Keratinocyte (primary cell): ENCODE data around the gene FBXO45. TPM values are rescaled to one million over a fixed set of nuclear protein-coding genes. Genes with fewer than 3 reads are reported as not detected.
"Not testable (repeated sequence)": the region's sequence is repeated elsewhere in the genome, so short reads cannot be mapped to it uniquely, and the experiment has no call there.

Experiments
- DNase-seq: peaks from one replicate; pipeline ENCODE4 v3.0.0-alpha.2; 2011; ENCODE audit warnings: low read depth, missing footprints, low spot score
- FAIRE-seq: peaks from 2 replicates; lab custom pipeline; 2011; peaks lifted over from hg19 to GRCh38; lab: Jason Lieb, UNC
- H2AFZ ChIP-seq: 2 replicates; pipeline ENCODE4 v1.6.0; 2012; ENCODE audit warnings: low read length, control low read depth, inconsistent platforms; ENCODE audit not compliant: control insufficient read depth
- H3K27ac ChIP-seq: 2 replicates; pipeline ENCODE4 v1.5.1; 2011; ENCODE audit warnings: low read length; ENCODE audit not compliant: control insufficient read depth, insufficient read depth
- H3K27me3 ChIP-seq: 3 replicates; pipeline ENCODE4 v1.6.0; 2011; ENCODE audit warnings: low read length; ENCODE audit not compliant: control insufficient read depth, insufficient read depth; ENCODE audit errors: extremely low read depth
- H3K36me3 ChIP-seq, 2 experiments: 2 replicates in 1 of 2; 3 replicates in 1 of 2; pipeline ENCODE4 v1.5.1; 2011; ENCODE audit warnings: low read length in 2 of 2, mild to moderate bottlenecking in 1 of 2; ENCODE audit not compliant: control insufficient read depth in 2 of 2, insufficient read depth in 2 of 2; ENCODE audit errors: extremely low read depth in 1 of 2
- H3K4me1 ChIP-seq: 3 replicates; pipeline ENCODE4 v1.5.1; 2011; ENCODE audit warnings: low read length; ENCODE audit not compliant: control insufficient read depth, insufficient read depth; ENCODE audit errors: extremely low read depth
- H3K4me2 ChIP-seq: 3 replicates; pipeline ENCODE4 v1.6.0; 2011; ENCODE audit warnings: low read depth, low read length; ENCODE audit not compliant: control insufficient read depth, insufficient read depth; ENCODE audit errors: extremely low read depth
- H3K4me3 ChIP-seq, 3 experiments: fragments of 200-600 bp in 1 of 3; sonication (generic) in 1 of 3; 2 replicates in 2 of 3; 3 replicates in 1 of 3; pipeline ENCODE4 v1.5.1; 2011 to 2016; ENCODE audit warnings: low read length in 3 of 3, mild to moderate bottlenecking in 3 of 3, control low read depth in 2 of 3, inconsistent platforms in 1 of 3, low read depth in 1 of 3, mixed read lengths in 1 of 3, mixed run types in 1 of 3, moderate library complexity in 1 of 3; ENCODE audit not compliant: control insufficient read depth in 2 of 3, insufficient read depth in 2 of 3; ENCODE audit errors: extremely low read depth in 1 of 3
- H3K79me2 ChIP-seq: 2 replicates; pipeline ENCODE4 v1.6.0; 2012; ENCODE audit warnings: low read length; ENCODE audit not compliant: control insufficient read depth, insufficient read depth
- H3K9ac ChIP-seq: 3 replicates; pipeline ENCODE4 v1.6.0; 2011; ENCODE audit warnings: low read length; ENCODE audit not compliant: control insufficient read depth, insufficient read depth; ENCODE audit errors: extremely low read depth
- H3K9me1 ChIP-seq: 3 replicates; pipeline ENCODE4 v1.6.0; 2011; ENCODE audit warnings: low read length; ENCODE audit not compliant: control insufficient read depth, insufficient read depth; ENCODE audit errors: extremely low read depth
- H3K9me3 ChIP-seq: 2 replicates; pipeline ENCODE4 v1.5.1; 2012; ENCODE audit warnings: low read depth, low read length; ENCODE audit not compliant: control insufficient read depth
- H4K20me1 ChIP-seq: 3 replicates; pipeline ENCODE4 v1.6.0; 2011; ENCODE audit warnings: low read length; ENCODE audit not compliant: control insufficient read depth, insufficient read depth; ENCODE audit errors: extremely low read depth
- EZH2 ChIP-seq: IDR thresholded peaks from one replicate; pipeline ENCODE4 v1.6.1; 2012; ENCODE audit warnings: inconsistent platforms, mild to moderate bottlenecking, low read length, moderate library complexity
- dilution Hi-C: fragments of 300-500 bp; cut with MboI; formaldehyde crosslinking; loops from one replicate; pipeline ENCODE4 v1.7.0; 2020; ENCODE audit warnings: low sequenced_read_pairs; ENCODE audit not compliant: extremely low pct_ligation_motif_present
- polyA plus RNA-seq, 5 experiments: library from polyadenylated mRNA; depleted of rRNA in 3 of 5; stranded (reverse) in 3 of 5; stranded (forward) in 1 of 5; unstranded in 1 of 5; fragments of >200 nt; gene quantifications; 1 replicate in 1 of 5; 2 replicates in 3 of 5; 3 replicates in 1 of 5; pipeline versions ENCODE4 v1.2.1 to v1.2.3, GENCODE V29; 2011 to 2012; ENCODE audit warnings: missing spikeins in 2 of 5, low read depth in 1 of 5, low replicate concordance in 1 of 5
- small RNA-seq, 3 experiments: library from RNA; depleted of rRNA; stranded (forward); fragments of <200 nt; gene quantifications; one replicate each; pipeline ENCODE3, GENCODE V24; 2012; ENCODE audit warnings: low read depth in 3 of 3, low replicate concordance in 1 of 3; ENCODE audit not compliant: insufficient read length in 3 of 3
- TF ChIP-seq, protein P1 (sequence below), 3 experiments: IDR thresholded peaks in 1 of 3; conservative IDR thresholded peaks in 1 of 3; optimal IDR thresholded peaks in 1 of 3; 2 replicates in 2 of 3; 3 replicates in 1 of 3; pipeline versions ENCODE3 to v1.5.1; 2011; ENCODE audit warnings: low read length in 3 of 3, mild to moderate bottlenecking in 3 of 3, moderate library complexity in 2 of 3, control low read depth in 1 of 3, inconsistent platforms in 1 of 3; ENCODE audit not compliant: insufficient read depth in 2 of 3; ENCODE audit errors: extremely low read depth in 1 of 3

Gene FBXO45
- polyA plus RNA-seq, 1 donor (not counting 4 experiments of a cell fraction or from before 2014, with no cell fraction given), result 17.9 TPM

- dilution Hi-C loops, result no loop called here
- peaks cover 11% of the 10 kb centered on the region for H3K4me1 ChIP-seq
- no peak overlapping the region for H2AFZ ChIP-seq
- no peaks in the 10 kb centered on the region for H3K36me3 ChIP-seq
- TF ChIP-seq, protein P1, sequence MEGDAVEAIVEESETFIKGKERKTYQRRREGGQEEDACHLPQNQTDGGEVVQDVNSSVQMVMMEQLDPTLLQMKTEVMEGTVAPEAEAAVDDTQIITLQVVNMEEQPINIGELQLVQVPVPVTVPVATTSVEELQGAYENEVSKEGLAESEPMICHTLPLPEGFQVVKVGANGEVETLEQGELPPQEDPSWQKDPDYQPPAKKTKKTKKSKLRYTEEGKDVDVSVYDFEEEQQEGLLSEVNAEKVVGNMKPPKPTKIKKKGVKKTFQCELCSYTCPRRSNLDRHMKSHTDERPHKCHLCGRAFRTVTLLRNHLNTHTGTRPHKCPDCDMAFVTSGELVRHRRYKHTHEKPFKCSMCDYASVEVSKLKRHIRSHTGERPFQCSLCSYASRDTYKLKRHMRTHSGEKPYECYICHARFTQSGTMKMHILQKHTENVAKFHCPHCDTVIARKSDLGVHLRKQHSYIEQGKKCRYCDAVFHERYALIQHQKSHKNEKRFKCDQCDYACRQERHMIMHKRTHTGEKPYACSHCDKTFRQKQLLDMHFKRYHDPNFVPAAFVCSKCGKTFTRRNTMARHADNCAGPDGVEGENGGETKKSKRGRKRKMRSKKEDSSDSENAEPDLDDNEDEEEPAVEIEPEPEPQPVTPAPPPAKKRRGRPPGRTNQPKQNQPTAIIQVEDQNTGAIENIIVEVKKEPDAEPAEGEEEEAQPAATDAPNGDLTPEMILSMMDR (optimal IDR thresholded peaks at IDR 0.05 in 1 of 3, IDR thresholded peaks at IDR 0.05 in 1 of 3, conservative IDR thresholded peaks at IDR 0.05 in 1 of 3; ENCODE audit: extremely low read depth in 1 of 3, insufficient read depth in 2 of 3, low read length in 3 of 3), result no peak
- no peak for TF ChIP-seq EZH2
- H3K4me2 ChIP-seq, result no peak overlapping the region
- peaks cover 41% of the 10 kb centered on the region for H3K27me3 ChIP-seq
- DNase-seq (no peak), FAIRE-seq (no peak)
- no peaks in the 10 kb centered on the region for H3K9me3 ChIP-seq
- no peak overlapping the region for H3K9ac ChIP-seq
- H3K4me3 ChIP-seq, result no peak overlapping the region
- H3K79me2 ChIP-seq, result no peaks in the 10 kb centered on the region
- no peaks in the 10 kb centered on the region for H4K20me1 ChIP-seq
- H3K27ac ChIP-seq, result no peak overlapping the region
- no peaks in the 10 kb centered on the region for H3K9me1 ChIP-seq
Observed at GRCh38 chr3:196636369-196637349, 68.2 kb downstream of the FBXO45 start.

GRCh38 chr3:196637941-196638340 lies 69.5 kb downstream of the FBXO45 start:
- H3K27ac ChIP-seq, H3K4me1 ChIP-seq, H3K9ac ChIP-seq, H3K36me3 ChIP-seq, H3K4me3 ChIP-seq, DNase-seq, FAIRE-seq, H3K79me2 ChIP-seq, dilution Hi-C loops, H3K9me3 ChIP-seq, H4K20me1 ChIP-seq, H2AFZ ChIP-seq, H3K9me1 ChIP-seq, H3K4me2 ChIP-seq: not testable (repeated sequence)
- H3K27me3 ChIP-seq, result peaks cover 41% of the 10 kb centered on the region

Small RNA genes within 50 kb of the gene (small RNA-seq; reads per million reads assigned to genes)
- 0 reads per million in 3 experiments for gene RPS29P3

Other genes starting within 250 kb of the FBXO45 start
- gene TM4SF19, start 230.3 kb upstream of the FBXO45 start, polyA plus RNA-seq, result 2.3 to 4.0 TPM (median 3.7 TPM) in 3 replicates
- 13.7 to 22.6 TPM (median 19.7 TPM) in 3 replicates for gene UBXN7, start 136.2 kb upstream of the FBXO45 start, polyA plus RNA-seq
- 3.4 to 7.2 TPM (median 4.2 TPM) in 3 replicates for gene RNF168, start 64.9 kb upstream of the FBXO45 start, polyA plus RNA-seq
- not detected in 3 replicates for gene SMCO1, start 53.3 kb upstream of the FBXO45 start, polyA plus RNA-seq
- 9.8 to 14.2 TPM (median 10.4 TPM) in 3 replicates for gene WDR53, start 106 bp upstream of the FBXO45 start, polyA plus RNA-seq
- 0.02 to 0.05 TPM (median 0.03 TPM) in 3 replicates for gene NRROS, start 71.0 kb downstream of the FBXO45 start, polyA plus RNA-seq
- gene CEP19, start 143.6 kb downstream of the FBXO45 start, polyA plus RNA-seq, result 1.4 to 3.1 TPM (median 2.3 TPM) in 3 replicates
- gene PIGX, start 143.7 kb downstream of the FBXO45 start, polyA plus RNA-seq, result 17.2 to 25.0 TPM (median 19.0 TPM) in 3 replicates
- 37.2 to 59.4 TPM (median 52.3 TPM) in 3 replicates for gene PAK2, start 171.2 kb downstream of the FBXO45 start, polyA plus RNA-seq